SK-N-SH (cell line): ENCODE measurements around the gene SPECC1L. TPM values are rescaled to one million over a fixed set of nuclear protein-coding genes. Genes with fewer than 3 reads are reported as not detected.

ENCODE experiments used
- CTCF ChIA-PET: fragments of 300-600, 350-600 bp; formaldehyde crosslinking; extraction: SDS; loops from one replicate; lab custom pipeline; 2021; lab: Yijun Ruan, JAX
- POLR2A ChIA-PET: fragments of 350-600 bp; sonication (Branson Sonifier 250); formaldehyde crosslinking; extraction: SDS; loops from one replicate; lab custom pipeline; 2020; ENCODE audit warnings: antibody characterized with exemption, inconsistent platforms; lab: Yijun Ruan, JAX
- DNase-seq: peaks from one replicate; pipeline ENCODE4 v3.0.0; 2012
- H2AFZ ChIP-seq: fragments of 200-600 bp; sonication (generic); 2 replicates; pipeline ENCODE4 v1.8.1; 2016; ENCODE audit warnings: antibody characterized with exemption, mild to moderate bottlenecking, low read depth
- H3F3A ChIP-seq: fragments of 200-600 bp; sonication (generic); replicated peaks from 2 replicates; pipeline ENCODE3; 2016; ENCODE audit warnings: antibody characterized with exemption, mild to moderate bottlenecking; ENCODE audit not compliant: insufficient read depth
- H3K27ac ChIP-seq, 2 experiments: fragments of 200-500 bp in 1 of 2; fragments of 200-600 bp in 1 of 2; sonication (Bioruptor generic) in 1 of 2; sonication (generic), shearing (Covaris generic) in 1 of 2; 2 replicates each; pipeline versions ENCODE4 v1.5.1 to v1.6.1; 2014 to 2016; ENCODE audit warnings: low read depth in 2 of 2, inconsistent platforms in 1 of 2, low read length in 1 of 2, mild to moderate bottlenecking in 1 of 2, mixed read lengths in 1 of 2
- H3K27me3 ChIP-seq: fragments of 200-600 bp; sonication (generic), shearing (Covaris generic); 2 replicates; pipeline ENCODE4 v1.6.1; 2016; ENCODE audit warnings: mixed run types; ENCODE audit not compliant: insufficient read depth
- H3K36me3 ChIP-seq, 2 experiments: fragments of 200-500 bp in 1 of 2; fragments of 200-600 bp in 1 of 2; sonication (Bioruptor generic) in 1 of 2; sonication (generic) in 1 of 2; replicated peaks in 1 of 2; 2 replicates each; pipeline versions ENCODE3 to v1.5.1; 2014 to 2016; ENCODE audit warnings: low read length in 1 of 2, mild to moderate bottlenecking in 1 of 2; ENCODE audit not compliant: insufficient read depth in 2 of 2, control insufficient read depth in 1 of 2
- H3K4me1 ChIP-seq, 2 experiments: fragments of 200-500 bp in 1 of 2; fragments of 200-600 bp in 1 of 2; sonication (Bioruptor generic) in 1 of 2; sonication (generic), shearing (Covaris generic) in 1 of 2; 2 replicates each; pipeline versions ENCODE4 v1.5.1 to v1.6.1; 2014 to 2016; ENCODE audit warnings: low read depth in 1 of 2, low read length in 1 of 2, mixed run types in 1 of 2; ENCODE audit not compliant: insufficient read depth in 2 of 2, control insufficient read depth in 1 of 2
- H3K4me2 ChIP-seq: fragments of 200-600 bp; sonication (generic), shearing (Covaris generic); 2 replicates; pipeline ENCODE4 v1.6.1; 2017; ENCODE audit warnings: mixed run types
- H3K4me3 ChIP-seq, 2 experiments: fragments of 200-500 bp in 1 of 2; fragments of 200-600 bp in 1 of 2; sonication (Bioruptor generic) in 1 of 2; sonication (generic), shearing (Covaris generic) in 1 of 2; 2 replicates each; pipeline versions ENCODE4 v1.5.1 to v1.8.1; 2014 to 2016; ENCODE audit warnings: low read depth in 2 of 2, inconsistent platforms in 1 of 2, low read length in 1 of 2, mild to moderate bottlenecking in 1 of 2, mixed read lengths in 1 of 2, moderate library complexity in 1 of 2
- H3K79me2 ChIP-seq: fragments of 200-600 bp; sonication (generic); 2 replicates; pipeline ENCODE4 v1.8.1; 2017; ENCODE audit warnings: mild to moderate bottlenecking; ENCODE audit not compliant: insufficient read depth
- H3K9ac ChIP-seq: fragments of 200-600 bp; sonication (generic); 2 replicates; pipeline ENCODE4 v1.6.1; 2017; ENCODE audit warnings: mixed run types
- H3K9me2 ChIP-seq: fragments of 200-600 bp; sonication (generic); 2 replicates; pipeline ENCODE4 v1.6.1; 2017; ENCODE audit warnings: mixed run types
- H3K9me3 ChIP-seq: fragments of 200-600 bp; sonication (generic); 2 replicates; pipeline ENCODE4 v1.6.1; 2017; ENCODE audit warnings: mixed run types, mild to moderate bottlenecking, moderate library complexity
- H4K20me1 ChIP-seq: fragments of 200-600 bp; sonication (generic); 2 replicates; pipeline ENCODE4 v1.6.1; 2017; ENCODE audit warnings: mild to moderate bottlenecking, mixed run types; ENCODE audit not compliant: insufficient read depth
- CHD2 ChIP-seq: fragments of 150-350 bp; IDR thresholded peaks from 2 replicates; pipeline ENCODE4 v1.6.1; 2018; ENCODE audit warnings: low read length; ENCODE audit not compliant: partially characterized antibody
- EZH2phosphoT487 ChIP-seq: fragments of 200-600 bp; sonication (generic); IDR thresholded peaks from 2 replicates; pipeline ENCODE4 v1.6.1; 2017; ENCODE audit warnings: low read depth, mixed run types, mild to moderate bottlenecking, antibody characterized with exemption, moderate library complexity, borderline replicate concordance
- FOSL2 ChIP-seq: IDR thresholded peaks from 2 replicates; pipeline ENCODE4 v1.4.0; 2012; ENCODE audit warnings: low read depth, mild to moderate bottlenecking, moderate library complexity, borderline replicate concordance
- FOXJ3 ChIP-seq: sonication (generic); formaldehyde crosslinking; IDR thresholded peaks from 2 replicates; pipeline ENCODE4 v1.5.1; 2020; ENCODE audit warnings: mild to moderate bottlenecking, missing genetic modification reagents
- GATA2 ChIP-seq: sonication (generic); formaldehyde crosslinking; IDR thresholded peaks from 2 replicates; pipeline ENCODE4 v1.5.0; 2020; ENCODE audit warnings: mild to moderate bottlenecking, missing genetic modification reagents
- JUND ChIP-seq: IDR thresholded peaks from 2 replicates; pipeline ENCODE4 v1.4.0; 2012
- MEF2A ChIP-seq: IDR thresholded peaks from 2 replicates; pipeline ENCODE4 v1.4.0; 2012; ENCODE audit warnings: low read depth, borderline replicate concordance
- MXI1 ChIP-seq: IDR thresholded peaks from 2 replicates; pipeline ENCODE4 v1.6.1; 2012; ENCODE audit warnings: mild to moderate bottlenecking, low read depth, low read length, improper control_type of control experiment
- PBX3 ChIP-seq: IDR thresholded peaks from 2 replicates; pipeline ENCODE4; 2012
- POLR2AphosphoS5 ChIP-seq: IDR thresholded peaks from 2 replicates; pipeline ENCODE4 v1.6.1; 2012; ENCODE audit warnings: low read depth, low read length
- SIN3A ChIP-seq: IDR thresholded peaks from 2 replicates; pipeline ENCODE4 v1.6.1; 2012; ENCODE audit warnings: low read depth, mild to moderate bottlenecking, low read length, moderate library complexity, borderline replicate concordance
- TCF12 ChIP-seq: IDR thresholded peaks from 2 replicates; pipeline ENCODE4 v1.4.0; 2012
- USF2 ChIP-seq: fragments of 150-350 bp; IDR thresholded peaks from 2 replicates; pipeline ENCODE4 v1.6.1; 2017; ENCODE audit warnings: antibody characterized with exemption, low read length, low read depth, borderline replicate concordance
- WGBS: methylation state at CpG from one replicate; pipeline ENCODE4 v1.1.6; 2017; ENCODE audit warnings: low lambda C conversion rate; 5-methylcytosine and 5-hydroxymethylcytosine counted together
- polyA plus RNA-seq, 3 experiments: library from polyadenylated mRNA; depleted of rRNA; stranded (reverse); fragments of >200 nt; gene quantifications; 2 replicates each; pipeline ENCODE4 v1.2.3, GENCODE V29; 2012
- TF ChIP-seq, protein P1 (sequence below): fragments of 150-350 bp; IDR thresholded peaks from 2 replicates; pipeline ENCODE4 v1.6.1; 2016; ENCODE audit warnings: mild to moderate bottlenecking, low read depth, low read length
- TF ChIP-seq, protein P2 (sequence below): fragments of 200-600 bp; sonication (generic); IDR thresholded peaks from 2 replicates; pipeline ENCODE4 v1.6.1; 2017; ENCODE audit warnings: antibody characterized with exemption, mild to moderate bottlenecking, moderate library complexity
- TF ChIP-seq, protein P3 (sequence below): IDR thresholded peaks from 2 replicates; pipeline ENCODE4 v1.4.0; 2012; ENCODE audit warnings: low read depth, borderline replicate concordance
- TF ChIP-seq, protein P4 (sequence below): IDR thresholded peaks from 2 replicates; pipeline ENCODE4 v1.4.0; 2012; ENCODE audit warnings: low read depth

SPECC1L gene
- polyA plus RNA-seq, 1 of the 3 experiments (the other 2 are of a cell fraction) = 22.9 TPM

DNA sequence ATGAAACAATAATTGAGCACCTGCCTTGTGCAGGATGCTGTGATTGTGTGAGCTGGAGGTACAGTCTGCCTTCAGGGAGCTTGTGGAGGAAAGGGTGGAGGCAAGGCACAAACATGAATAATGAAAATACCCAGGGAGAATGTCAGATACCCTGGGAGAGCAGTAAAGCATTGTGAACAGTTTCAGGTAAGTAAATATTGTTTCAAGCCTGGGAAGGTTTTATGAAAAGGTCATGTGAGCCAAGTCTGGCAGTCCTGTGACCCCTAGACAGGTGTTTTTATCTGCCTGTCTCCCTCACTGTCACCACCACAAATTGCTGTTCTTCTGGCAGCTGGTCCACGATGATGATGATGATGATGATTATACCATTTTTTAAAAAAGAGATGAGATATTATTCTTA is 32.0 kb downstream of the SPECC1L start (continued):
- TF ChIP-seq, protein P1, sequence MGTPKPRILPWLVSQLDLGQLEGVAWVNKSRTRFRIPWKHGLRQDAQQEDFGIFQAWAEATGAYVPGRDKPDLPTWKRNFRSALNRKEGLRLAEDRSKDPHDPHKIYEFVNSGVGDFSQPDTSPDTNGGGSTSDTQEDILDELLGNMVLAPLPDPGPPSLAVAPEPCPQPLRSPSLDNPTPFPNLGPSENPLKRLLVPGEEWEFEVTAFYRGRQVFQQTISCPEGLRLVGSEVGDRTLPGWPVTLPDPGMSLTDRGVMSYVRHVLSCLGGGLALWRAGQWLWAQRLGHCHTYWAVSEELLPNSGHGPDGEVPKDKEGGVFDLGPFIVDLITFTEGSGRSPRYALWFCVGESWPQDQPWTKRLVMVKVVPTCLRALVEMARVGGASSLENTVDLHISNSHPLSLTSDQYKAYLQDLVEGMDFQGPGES = no peak
- no peak for TF ChIP-seq MXI1
- TF ChIP-seq, protein P2, sequence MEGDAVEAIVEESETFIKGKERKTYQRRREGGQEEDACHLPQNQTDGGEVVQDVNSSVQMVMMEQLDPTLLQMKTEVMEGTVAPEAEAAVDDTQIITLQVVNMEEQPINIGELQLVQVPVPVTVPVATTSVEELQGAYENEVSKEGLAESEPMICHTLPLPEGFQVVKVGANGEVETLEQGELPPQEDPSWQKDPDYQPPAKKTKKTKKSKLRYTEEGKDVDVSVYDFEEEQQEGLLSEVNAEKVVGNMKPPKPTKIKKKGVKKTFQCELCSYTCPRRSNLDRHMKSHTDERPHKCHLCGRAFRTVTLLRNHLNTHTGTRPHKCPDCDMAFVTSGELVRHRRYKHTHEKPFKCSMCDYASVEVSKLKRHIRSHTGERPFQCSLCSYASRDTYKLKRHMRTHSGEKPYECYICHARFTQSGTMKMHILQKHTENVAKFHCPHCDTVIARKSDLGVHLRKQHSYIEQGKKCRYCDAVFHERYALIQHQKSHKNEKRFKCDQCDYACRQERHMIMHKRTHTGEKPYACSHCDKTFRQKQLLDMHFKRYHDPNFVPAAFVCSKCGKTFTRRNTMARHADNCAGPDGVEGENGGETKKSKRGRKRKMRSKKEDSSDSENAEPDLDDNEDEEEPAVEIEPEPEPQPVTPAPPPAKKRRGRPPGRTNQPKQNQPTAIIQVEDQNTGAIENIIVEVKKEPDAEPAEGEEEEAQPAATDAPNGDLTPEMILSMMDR = no peak
- no peak for TF ChIP-seq FOXJ3 (CRISPR knock-in tag)
- TF ChIP-seq FOSL2 = no peak
- TF ChIP-seq PBX3 = no peak

GRCh38 chr22:24303007-24303406 is 32.4 kb downstream of the SPECC1L start:
- no peak overlapping the region for H3K9ac ChIP-seq
- H3K4me1 ChIP-seq = peaks cover 8 to 10% of the 10 kb centered on the region in 2 experiments; a peak in 2 of 4 replicates
- no peak for DNase-seq
- no peak overlapping the region for H3K4me2 ChIP-seq
- no peak overlapping the region for H2AFZ ChIP-seq
- POLR2A ChIA-PET = no interaction called here
- peaks cover 37 to 43% of the 10 kb centered on the region in 2 experiments for H3K36me3 ChIP-seq
- no peaks in the 10 kb centered on the region for H3K9me2 ChIP-seq
- H3K79me2 ChIP-seq = peaks cover 85% of the 10 kb centered on the region
- peak overlapping the region in 1 of 2 experiments; percentile 51; a peak in 2 of 4 replicates for H3K27ac ChIP-seq
- no peaks in the 10 kb centered on the region for H3K27me3 ChIP-seq
- no peaks in the 10 kb centered on the region for H3K9me3 ChIP-seq
- TF ChIP-seq JUND = no peak
- no peak for TF ChIP-seq TCF12
- TF ChIP-seq GATA2 (CRISPR knock-in tag) = no peak
- TF ChIP-seq, protein P2 = no peak
- no peak for TF ChIP-seq SIN3A
- TF ChIP-seq POLR2AphosphoS5 = no peak
- TF ChIP-seq, protein P3, sequence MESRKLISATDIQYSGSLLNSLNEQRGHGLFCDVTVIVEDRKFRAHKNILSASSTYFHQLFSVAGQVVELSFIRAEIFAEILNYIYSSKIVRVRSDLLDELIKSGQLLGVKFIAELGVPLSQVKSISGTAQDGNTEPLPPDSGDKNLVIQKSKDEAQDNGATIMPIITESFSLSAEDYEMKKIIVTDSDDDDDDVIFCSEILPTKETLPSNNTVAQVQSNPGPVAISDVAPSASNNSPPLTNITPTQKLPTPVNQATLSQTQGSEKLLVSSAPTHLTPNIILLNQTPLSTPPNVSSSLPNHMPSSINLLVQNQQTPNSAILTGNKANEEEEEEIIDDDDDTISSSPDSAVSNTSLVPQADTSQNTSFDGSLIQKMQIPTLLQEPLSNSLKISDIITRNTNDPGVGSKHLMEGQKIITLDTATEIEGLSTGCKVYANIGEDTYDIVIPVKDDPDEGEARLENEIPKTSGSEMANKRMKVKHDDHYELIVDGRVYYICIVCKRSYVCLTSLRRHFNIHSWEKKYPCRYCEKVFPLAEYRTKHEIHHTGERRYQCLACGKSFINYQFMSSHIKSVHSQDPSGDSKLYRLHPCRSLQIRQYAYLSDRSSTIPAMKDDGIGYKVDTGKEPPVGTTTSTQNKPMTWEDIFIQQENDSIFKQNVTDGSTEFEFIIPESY = no peak
- TF ChIP-seq MEF2A = no peak
- no peak for TF ChIP-seq EZH2phosphoT487
- TF ChIP-seq, protein P4, sequence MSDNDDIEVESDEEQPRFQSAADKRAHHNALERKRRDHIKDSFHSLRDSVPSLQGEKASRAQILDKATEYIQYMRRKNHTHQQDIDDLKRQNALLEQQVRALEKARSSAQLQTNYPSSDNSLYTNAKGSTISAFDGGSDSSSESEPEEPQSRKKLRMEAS = no peak
- no peak for TF ChIP-seq USF2
- no peak for TF ChIP-seq FOXJ3 (CRISPR knock-in tag)
- TF ChIP-seq CHD2 = no peak
- no peak overlapping the region for H3K4me3 ChIP-seq
- H3F3A ChIP-seq = peaks cover 10% of the 10 kb centered on the region
- CTCF ChIA-PET = interaction anchor here (0.9 kb wide), 1 partner anchor 138 kb away, joined by 3 read pairs; no protein-coding TSS in a partner anchor
- H4K20me1 ChIP-seq = 0 out of 2 replicates have a peak, but pooled peaks cover 8% of the 10 kb centered on the region
- WGBS = 84% methylated on average over 4 of the region's 4 CpGs
